ENCODE measurements around the gene ADAM19. TPM values are rescaled to one million over a fixed set of nuclear protein-coding genes. Genes with fewer than 3 reads are reported as not detected.

ADAM19 gene
- total and polyA plus RNA-seq, 2 of the 4 experiments (the other 2 are of a cell fraction) = 35.5 to 49.2 TPM

- POLR2A ChIA-PET (ENCODE audit: unreplicated experiment) = no interaction called here
- Histone ChIP-seq H3K56ac (ENCODE audit: extremely low read depth, insufficient read depth, low read length) (no peak overlapping the region), H3K79me1 (ENCODE audit: low read depth in 1 of 2, low read length in 2 of 2) (peaks cover 22 to 44% of the 10 kb centered on the region in 2 experiments), H3K27ac (ENCODE audit: insufficient read depth, low read length) (no peak overlapping the region), H4K5ac (ENCODE audit: low read depth, low read length) (no peak overlapping the region), H3K9me1 (ENCODE audit: insufficient read depth, low read length) (peaks cover 11% of the 10 kb centered on the region), H3K36me3 (ENCODE audit: control insufficient read depth, insufficient read depth, low read length) (peaks cover 43% of the 10 kb centered on the region), H2AK9ac (replicated peaks; ENCODE audit: low read depth, low read length, poor library complexity) (no peak overlapping the region), H3K4me1 (ENCODE audit: control insufficient read depth, insufficient read depth, low read length) (no peaks in the 10 kb centered on the region), H4K91ac (ENCODE audit: insufficient read depth, low read depth, low read length) (no peak overlapping the region), H3K18ac (ENCODE audit: low read depth, low read length) (no peak overlapping the region), H2BK5ac (ENCODE audit: low read depth, low read length, poor library complexity, severe bottlenecking) (no peak overlapping the region), H3K4ac (ENCODE audit: low read depth, low read length) (no peak overlapping the region), H4K20me1 (ENCODE audit: insufficient read depth, low read length) (peaks cover 8% of the 10 kb centered on the region; the same call in 1 of the 2 replicates), H3K4me3 (ENCODE audit: insufficient read depth, low read depth, low read length) (no peak overlapping the region), H3K27me3 (ENCODE audit: control insufficient read depth, insufficient read depth, low read length) (no peaks in the 10 kb centered on the region), H3K9ac (ENCODE audit: low read depth, low read length) (no peak overlapping the region), H3K23ac (ENCODE audit: low read depth, low read length) (no peak overlapping the region), H2BK120ac (ENCODE audit: low read depth, low read length) (no peak overlapping the region), H2BK20ac (ENCODE audit: low read depth, low read length) (no peak overlapping the region), H2BK15ac (ENCODE audit: low read depth, low read length) (no peak overlapping the region), H2AFZ (replicated peaks; ENCODE audit: low read length, poor library complexity) (no peak overlapping the region), H3K14ac (replicated peaks; ENCODE audit: low read depth, low read length) (no peak overlapping the region), H3K9me3 (ENCODE audit: control insufficient read depth, insufficient read depth, low read length) (no peaks in the 10 kb centered on the region), H4K8ac (ENCODE audit: low read depth in 2 of 2, low read length in 2 of 2) (no peak overlapping the region), H2AK5ac (ENCODE audit: low read depth, low read length) (no peak overlapping the region), H3K4me2 (ENCODE audit: low read depth, low read length) (no peak overlapping the region)
- 90% methylated on average over 2 of the region's 10 CpGs; no CpG with 5 or more reads in 1 of the 2 experiments for WGBS, 2 experiments (ENCODE audit: extremely low coverage in 2 of 2, insufficient read length in 1 of 2)
- CTCF ChIA-PET = no interaction called here
- intact Hi-C loops (cut with micrococcal nuclease) (no loop called here), in situ Hi-C loops (cut with MboI; ENCODE audit: low sequenced_read_pairs) (no loop called here), dilution Hi-C loops (cut with HindIII; ENCODE audit: low sequenced_read_pairs, unreplicated experiment) (no loop called here)
- TF ChIP-seq BHLHE40 (IDR thresholded peaks at IDR 0.05; ENCODE audit: low read depth, low read length) (no peak), CTCF (conservative IDR thresholded peaks at IDR 0.05; ENCODE audit: low read depth, low read length) (no peak)
- TF ChIP-seq, protein P1, sequence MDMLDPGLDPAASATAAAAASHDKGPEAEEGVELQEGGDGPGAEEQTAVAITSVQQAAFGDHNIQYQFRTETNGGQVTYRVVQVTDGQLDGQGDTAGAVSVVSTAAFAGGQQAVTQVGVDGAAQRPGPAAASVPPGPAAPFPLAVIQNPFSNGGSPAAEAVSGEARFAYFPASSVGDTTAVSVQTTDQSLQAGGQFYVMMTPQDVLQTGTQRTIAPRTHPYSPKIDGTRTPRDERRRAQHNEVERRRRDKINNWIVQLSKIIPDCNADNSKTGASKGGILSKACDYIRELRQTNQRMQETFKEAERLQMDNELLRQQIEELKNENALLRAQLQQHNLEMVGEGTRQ (IDR thresholded peaks at IDR 0.05; ENCODE audit: low read depth, low read length) = no peak
- DNase-seq = no peak
- BruUV-seq (replicated peaks) = no TSS peak
- ATAC-seq (ENCODE audit: low read depth) = no peak
Observed at GRCh38 chr5:157497875-157498611, 77.5 kb downstream of the ADAM19 start.
